SK-N-SH (cell line): Measurements from ENCODE around the gene DGCR6L.

Experiments
- CHD2 ChIP-seq: fragments of 150-350 bp; IDR thresholded peaks from 2 replicates; pipeline ENCODE4 v1.6.1; 2018; ENCODE audit warnings: low read length; ENCODE audit not compliant: partially characterized antibody
- CTCF ChIP-seq: fragments of 200-600 bp; sonication (generic); IDR thresholded peaks from 2 replicates; pipeline ENCODE4 v1.6.1; 2017; ENCODE audit warnings: antibody characterized with exemption, mild to moderate bottlenecking, moderate library complexity
- PBX3 ChIP-seq: IDR thresholded peaks from 2 replicates; pipeline ENCODE4; 2012
- POLR2AphosphoS5 ChIP-seq: IDR thresholded peaks from 2 replicates; pipeline ENCODE4 v1.6.1; 2012; ENCODE audit warnings: low read depth, low read length
- SIN3A ChIP-seq: IDR thresholded peaks from 2 replicates; pipeline ENCODE4 v1.6.1; 2012; ENCODE audit warnings: low read depth, mild to moderate bottlenecking, low read length, moderate library complexity, borderline replicate concordance
- SMC3 ChIP-seq: IDR thresholded peaks from 2 replicates; pipeline ENCODE4 v1.6.1; 2012; ENCODE audit warnings: low read depth, low read length, improper control_type of control experiment
- TEAD4 ChIP-seq: IDR thresholded peaks from 2 replicates; pipeline ENCODE4 v1.4.0; 2012; ENCODE audit warnings: mild to moderate bottlenecking, borderline replicate concordance; ENCODE audit not compliant: insufficient read depth
- YY1 ChIP-seq: IDR thresholded peaks from 2 replicates; pipeline ENCODE4 v1.4.0; 2012; ENCODE audit warnings: low read depth, mild to moderate bottlenecking
- TF ChIP-seq, protein P1 (sequence below): fragments of 150-350 bp; IDR thresholded peaks from 2 replicates; pipeline ENCODE4 v1.6.1; 2017; ENCODE audit warnings: antibody characterized with exemption, low read length, low read depth, borderline replicate concordance

DNA sequence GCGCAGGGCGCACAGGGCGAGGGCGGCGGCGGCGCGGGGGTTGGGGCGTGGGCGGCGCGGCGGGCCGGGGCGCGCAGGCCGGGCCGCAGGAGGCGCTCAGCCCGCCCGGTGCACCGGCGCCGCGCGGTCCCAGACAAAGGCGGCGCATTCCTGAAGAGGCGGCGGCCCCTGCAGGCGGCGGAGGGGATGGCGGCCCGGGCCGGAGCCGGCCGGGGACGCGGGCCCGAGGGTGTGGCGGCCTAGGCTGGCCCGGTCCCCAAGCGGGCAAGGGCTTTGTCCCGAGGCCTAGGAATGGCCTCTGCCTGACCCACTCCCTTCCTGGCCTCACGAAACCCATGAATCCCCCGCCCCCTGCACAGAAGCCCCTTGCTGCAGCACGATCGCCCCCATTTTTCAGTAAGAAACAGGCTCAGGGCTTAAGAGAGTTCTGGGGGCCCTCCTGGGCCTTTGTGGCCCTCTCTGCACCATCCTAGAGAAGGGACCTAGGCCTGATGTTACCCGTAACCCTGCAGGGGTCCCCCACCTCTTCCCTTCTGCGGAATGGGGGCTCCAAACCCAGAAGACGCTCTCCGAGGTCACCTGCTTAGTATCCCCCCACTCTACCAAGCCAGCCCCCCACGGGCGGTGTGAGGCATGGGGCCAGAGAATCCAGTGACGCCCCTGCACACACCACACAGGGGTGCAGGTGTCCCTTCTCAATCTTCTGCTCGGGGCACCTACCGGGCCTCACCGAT lies 51.4 kb downstream of the DGCR6L start, which contains the start of gene RTN4R:
- TF ChIP-seq CTCF (peak; percentile 51), TEAD4 (no peak), YY1 (no peak), PBX3 (no peak), SIN3A (no peak), POLR2AphosphoS5 (no peak), CHD2 (no peak), SMC3 (peak; percentile 72)
- TF ChIP-seq, protein P1, sequence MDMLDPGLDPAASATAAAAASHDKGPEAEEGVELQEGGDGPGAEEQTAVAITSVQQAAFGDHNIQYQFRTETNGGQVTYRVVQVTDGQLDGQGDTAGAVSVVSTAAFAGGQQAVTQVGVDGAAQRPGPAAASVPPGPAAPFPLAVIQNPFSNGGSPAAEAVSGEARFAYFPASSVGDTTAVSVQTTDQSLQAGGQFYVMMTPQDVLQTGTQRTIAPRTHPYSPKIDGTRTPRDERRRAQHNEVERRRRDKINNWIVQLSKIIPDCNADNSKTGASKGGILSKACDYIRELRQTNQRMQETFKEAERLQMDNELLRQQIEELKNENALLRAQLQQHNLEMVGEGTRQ = no peak
